Left colon (tissue), 2 donors: ENCODE data around the gene KRT13. TPM values are rescaled to one million over a fixed set of nuclear protein-coding genes. Genes with fewer than 3 reads are reported as not detected.

ENCODE experiments used
- ATAC-seq: fragments of 200-7000 bp; cut with Tn5 transposase; one replicate; pipeline ENCODE4 v1.9.1; 2020; ENCODE audit warnings: mild to moderate bottlenecking, moderate library complexity
- DNase-seq, 2 donors: peaks; one replicate each; pipeline ENCODE4 v3.0.0-alpha.2; 2020
- intact Hi-C, 2 donors: fragments of 100-400 bp; cut with DNase I in 1 of 2; cut with micrococcal nuclease in 1 of 2; formaldehyde crosslinking; loops; one replicate each; pipeline versions ENCODE4 v1.11.2 to v1.14.0; 2022; cut with DNase I, micrococcal nuclease
- microRNA-seq, 2 donors: library from miRNA; unstranded; fragments of <30 nt; microRNA quantifications; one replicate each; pipeline versions ENCODE4 v1.1.0 to v1.2.0, GENCODE V29; 2020
- total RNA-seq, 2 donors: library from RNA; stranded (reverse); fragmentation: NEBNext Ultra II Directional; extraction: Animal tissue kit (Norgen Biotek cat#: 25700); gene quantifications; one replicate each; pipeline ENCODE4 v1.2.1, GENCODE V29; 2021
- donor health status: DM: no; HTN: no; CAD: no.
- donor health status: DM: yes; HTN: yes; CAD: no.

KRT13 gene
- total RNA-seq, 2 donors from 2014 or later: 0.82 TPM; not detected in 1

DNA sequence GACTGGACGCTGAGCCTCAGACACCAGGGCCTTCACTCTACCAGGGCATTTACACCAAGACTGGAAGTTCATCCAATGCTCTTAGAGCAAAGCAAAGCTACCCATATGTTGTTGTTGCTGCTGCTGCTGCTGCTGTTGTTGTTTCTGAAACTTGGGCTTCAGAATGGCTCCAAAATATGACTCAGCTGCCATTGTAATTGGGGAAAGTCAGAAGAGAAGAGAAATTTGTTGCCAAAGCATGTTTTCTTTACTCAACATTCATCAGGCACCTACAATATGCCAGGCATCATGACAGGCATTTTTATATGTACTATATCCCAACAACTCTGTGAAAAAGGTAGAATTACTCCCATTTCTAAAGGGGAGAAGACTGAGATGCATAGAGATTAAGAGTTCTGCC, 50.2 kb downstream of the KRT13 start:
- intact Hi-C loops: no loop called here
- DNase-seq (no peak), ATAC-seq (no peak)

DNA sequence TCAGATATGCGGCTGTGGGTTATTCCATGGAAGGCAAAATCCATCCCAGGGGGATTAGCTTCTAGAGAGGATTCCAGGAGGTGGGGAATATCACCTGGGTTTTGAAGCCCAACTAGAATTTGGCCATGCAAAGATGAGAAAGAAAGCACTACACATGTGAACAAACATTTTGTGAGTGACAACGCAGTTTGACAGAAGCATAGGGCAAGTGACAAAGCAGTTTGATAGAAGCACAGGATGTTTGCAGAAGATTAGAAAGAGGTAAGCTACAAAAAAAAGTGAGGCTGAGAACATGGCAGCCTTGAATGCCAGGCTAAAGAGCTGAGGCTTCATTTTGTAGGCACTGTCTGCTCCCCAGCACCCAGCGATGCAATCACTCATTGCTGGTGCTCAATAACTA, 52.3 kb downstream of the KRT13 start:
- intact Hi-C loops: no loop called here

DNA sequence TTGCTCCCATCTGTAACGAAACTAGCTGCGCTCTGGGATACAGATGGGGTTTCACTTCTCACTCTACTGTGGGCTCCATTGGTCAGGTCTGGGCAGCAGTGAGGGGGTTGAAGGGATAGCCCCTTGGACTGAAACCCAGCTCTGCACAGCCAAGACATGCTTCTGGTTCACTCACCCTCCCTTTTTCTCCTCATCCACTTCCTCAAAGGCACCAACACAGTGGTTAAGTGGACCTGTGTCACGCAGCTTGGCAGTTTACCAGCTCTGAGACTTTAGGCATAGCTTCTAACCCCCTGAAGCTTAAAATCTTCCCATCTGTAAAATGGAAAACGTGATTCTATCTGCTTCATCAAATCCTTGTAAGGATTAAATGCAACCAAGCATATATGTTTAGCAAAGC, 53.1 kb downstream of the KRT13 start:
- DNase-seq (no peak), ATAC-seq (no peak)
- intact Hi-C loops: no loop called here

More for the DNA sequence above, 52.3 kb downstream of the KRT13 start:
- DNase-seq: no peak
- ATAC-seq: no peak

DNA sequence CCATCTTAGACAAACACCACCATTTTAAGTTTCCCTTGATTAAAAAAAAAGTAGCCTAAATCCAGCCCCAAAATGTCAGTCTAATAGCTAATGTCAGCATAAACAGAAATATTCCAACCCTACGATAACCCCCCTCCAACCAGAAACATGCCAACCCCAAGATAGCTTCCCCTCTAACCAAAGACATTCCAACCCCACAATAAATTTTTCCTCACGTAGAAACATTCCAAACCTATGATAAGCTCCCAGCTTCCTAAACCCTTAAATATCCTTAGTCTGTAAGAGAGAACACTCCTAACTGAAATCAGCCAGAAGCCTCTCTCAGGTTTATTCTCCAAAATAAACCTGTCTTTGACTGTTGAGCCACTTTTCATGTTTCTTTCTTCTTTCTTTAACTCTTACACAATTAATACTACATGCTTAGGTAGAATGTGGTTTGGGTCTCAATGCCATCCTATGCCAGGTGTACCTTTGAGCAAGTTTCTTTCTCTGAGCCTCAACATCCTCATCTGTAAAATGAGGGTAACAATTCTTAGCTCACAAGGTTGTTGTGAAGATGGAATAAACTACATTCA, 54.2 kb downstream of the KRT13 start:
- intact Hi-C loops: no loop called here
- DNase-seq: no peak
- ATAC-seq: no peak

Small RNAs within 50 kb of the gene (microRNA-seq; reads per million reads assigned to microRNA genes)
- 0 to 0.53 reads per million in 2 donors for gene MIR6510

Other genes with a start within 250 kb of the KRT13 start
- gene KRTAP9-6, start 240.2 kb downstream of the KRT13 start, total RNA-seq: not detected
- not detected for gene KRTAP9-7, start 229.9 kb downstream of the KRT13 start, total RNA-seq
- not detected for gene KRTAP29-1, start 202.8 kb downstream of the KRT13 start, total RNA-seq
- gene KRTAP16-1, start 196.3 kb downstream of the KRT13 start, total RNA-seq: not detected
- not detected for gene KRTAP17-1, start 189.9 kb downstream of the KRT13 start, total RNA-seq
- not detected for gene KRT33A, start 154.8 kb downstream of the KRT13 start, total RNA-seq
- gene KRT33B, start 135.8 kb downstream of the KRT13 start, total RNA-seq: not detected
- under 1 TPM in 1 of 2 donors, not detected in 1; 0.20 TPM for gene KRT34, start 123.3 kb downstream of the KRT13 start, total RNA-seq
- gene KRT31, start 108.0 kb downstream of the KRT13 start, total RNA-seq: not detected
- gene KRT37, start 81.0 kb downstream of the KRT13 start, total RNA-seq: not detected
- not detected for gene KRT38, start 64.6 kb downstream of the KRT13 start, total RNA-seq
- gene KRT32, start 38.2 kb downstream of the KRT13 start, total RNA-seq: not detected
- gene KRT35, start 24.5 kb downstream of the KRT13 start, total RNA-seq: not detected
- gene KRT36, start 15.7 kb downstream of the KRT13 start, total RNA-seq: under 1 TPM in 1 of 2 donors, not detected in 1; 0.27 TPM
- gene KRT15, start 13.3 kb upstream of the KRT13 start, total RNA-seq: 10 to 100 TPM in 1 of 2 donors, 1 to 10 TPM in 1; 6.8 to 30.9 TPM
- gene KRT19, start 22.7 kb upstream of the KRT13 start, total RNA-seq: 1,000 to 10,000 TPM; 1,911 to 3,076 TPM
- not detected for gene KRT9, start 66.4 kb upstream of the KRT13 start, total RNA-seq
- under 1 TPM; 0.25 to 0.40 TPM for gene KRT14, start 81.3 kb upstream of the KRT13 start, total RNA-seq
- not detected for gene KRT16, start 107.2 kb upstream of the KRT13 start, total RNA-seq
- under 1 TPM in 1 of 2 donors, not detected in 1; 0.70 TPM for gene KRT17, start 119.0 kb upstream of the KRT13 start, total RNA-seq
- gene EIF1, start 183.3 kb upstream of the KRT13 start, total RNA-seq: 100 to 1,000 TPM; 596 to 603 TPM
- gene GAST, start 206.7 kb upstream of the KRT13 start, total RNA-seq: not detected
- gene HAP1, start 229.0 kb upstream of the KRT13 start, total RNA-seq: under 1 TPM; 0.42 to 0.73 TPM